ENCODE measurements around the gene GALNTL6. TPM values are rescaled to one million over a fixed set of nuclear protein-coding genes. Genes with fewer than 3 reads are reported as not detected.

The GALNTL6 gene
- total and polyA plus RNA-seq, 8 donors = 0.13 to 0.41 (median 0.21) TPM; not detected in 4

DNA sequence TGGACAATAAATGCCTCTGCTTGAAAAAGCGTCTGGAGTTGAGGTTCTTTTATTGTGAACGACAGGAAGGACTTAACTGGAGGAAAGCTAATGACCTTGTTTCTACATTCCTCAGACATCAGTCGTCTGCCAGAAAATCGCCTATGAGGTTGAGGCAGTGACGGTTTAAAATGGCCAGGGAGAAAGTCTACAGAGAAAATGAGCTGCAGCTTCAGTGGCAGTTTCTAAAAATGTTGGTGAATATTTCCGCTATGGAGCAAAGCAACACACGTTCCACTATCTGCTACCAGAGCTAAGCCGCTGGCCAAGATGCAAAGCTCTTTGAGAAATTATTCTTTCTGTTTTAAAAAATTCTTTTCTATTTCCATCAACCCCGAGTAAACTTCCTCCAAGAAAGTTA, 1238.5 kb downstream of the GALNTL6 start:
- ATAC-seq (no peak), DNase-seq (no peak), FAIRE-seq (no peak)
- TF ChIP-seq CTCF (IDR thresholded peaks at IDR 0.05) = no peak
- H3K4me1 ChIP-seq = peaks cover 0 to 7% (median 3%) of the 10 kb centered on the region in 3 donors
- 68 to 73% methylated on average over 9 of the region's 9 CpGs for WGBS, 2 donors
- no peaks in the 10 kb centered on the region for H3K27me3 ChIP-seq
- no peaks in the 10 kb centered on the region for H3K36me3 ChIP-seq
- intact Hi-C loops (cut with DNase I) = no loop called here
- no peak overlapping the region for H3K4me3 ChIP-seq
- no peaks in the 10 kb centered on the region for H3K9me3 ChIP-seq
- H3K27ac ChIP-seq = no peak overlapping the region

- H3K27ac ChIP-seq = no peak overlapping the region
- H3K4me3 ChIP-seq = no peak overlapping the region
- intact Hi-C loops (cut with DNase I) = no loop called here
- no peak for DNase-seq
- 92 to 97% methylated on average over 2 of the region's 2 CpGs for WGBS, 2 donors
- FAIRE-seq = no peak
- no peaks in the 10 kb centered on the region for H3K36me3 ChIP-seq
- no peak for ATAC-seq
- H3K4me1 ChIP-seq = peaks cover 0 to 14% (median 9%) of the 10 kb centered on the region in 3 donors
- no peaks in the 10 kb centered on the region for H3K27me3 ChIP-seq
- no peak for TF ChIP-seq CTCF (IDR thresholded peaks at IDR 0.05)
- H3K9me3 ChIP-seq = no peaks in the 10 kb centered on the region
These were observed 1239.2 kb downstream of the GALNTL6 start for GRCh38 chr4:173052439-173052838.

DNA sequence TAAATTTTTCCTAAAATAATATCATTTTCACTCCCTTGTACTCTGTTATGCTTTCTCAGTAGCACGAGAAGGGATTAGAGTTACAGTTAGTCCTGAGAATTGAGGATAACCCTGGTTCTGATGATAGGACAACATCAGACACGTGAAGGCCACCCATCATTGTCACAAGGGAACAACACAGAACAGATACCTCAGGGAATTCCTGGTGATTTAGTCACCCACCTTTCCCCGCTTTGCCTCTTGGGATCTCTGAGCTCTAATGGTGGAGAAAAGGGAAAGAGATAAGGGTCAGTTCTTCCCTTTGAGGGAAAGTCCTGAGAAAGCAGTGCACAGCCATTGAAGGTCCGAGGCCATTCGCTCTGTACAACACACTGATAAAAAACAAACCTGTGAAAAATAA, 1243.1 kb downstream of the GALNTL6 start:
- WGBS, 2 donors = 63 to 77% methylated on average over 5 of the region's 5 CpGs
- no peak for FAIRE-seq

GRCh38 chr4:173056710-173057109, 1243.5 kb downstream of the GALNTL6 start:
- no peak for DNase-seq

More for the DNA sequence above, 1243.1 kb downstream of the GALNTL6 start:
- Histone ChIP-seq H3K36me3 (no peaks in the 10 kb centered on the region), H3K27ac (peak overlapping the region in 1 of 4 donors; percentile 56), H3K27me3 (no peaks in the 10 kb centered on the region), H3K4me3 (no peak overlapping the region), H3K4me1 (peaks cover 0 to 18% (median 9%) of the 10 kb centered on the region in 3 donors), H3K9me3 (no peaks in the 10 kb centered on the region)
- TF ChIP-seq CTCF (IDR thresholded peaks at IDR 0.05) = no peak
- DNase-seq (no peak), ATAC-seq (peak in 3 of 4 donors; percentile 31 to 50 (median 33))
- intact Hi-C loops (cut with DNase I) = no loop called here

More at GRCh38 chr4:173056710-173057109, 1243.5 kb downstream of the GALNTL6 start:
- Histone ChIP-seq H3K9me3 (no peaks in the 10 kb centered on the region), H3K27ac (peak overlapping the region in 1 of 4 donors; percentile 56), H3K27me3 (no peaks in the 10 kb centered on the region), H3K4me3 (no peak overlapping the region), H3K4me1 (peaks cover 0 to 18% (median 9%) of the 10 kb centered on the region in 3 donors), H3K36me3 (no peaks in the 10 kb centered on the region)
- 11 to 16% methylated on average over 2 of the region's 2 CpGs for WGBS, 2 donors
- TF ChIP-seq CTCF (IDR thresholded peaks at IDR 0.05) = no peak
- FAIRE-seq = no peak
- intact Hi-C loops (cut with DNase I) = no loop called here
- peak; percentile 64 to 87 (median 80) for ATAC-seq

All from pancreas (tissue), 10 donors.